Cardiac fibroblast (primary cell): ENCODE results near the gene LCN9.

Experiments used
- DNase-seq, 2 donors: peaks; one replicate each; pipeline versions ENCODE4 v3.0.0 to v3.0.0-alpha.2; 2010; ENCODE audit warnings: low read depth in 2 of 2
- H3K4me3 ChIP-seq, 2 donors: replicated peaks in 1 of 2; 1 replicate in 1 of 2; 2 replicates in 1 of 2; pipeline ENCODE4 v1.5.1; 2011; ENCODE audit warnings: low read depth in 2 of 2, low read length in 2 of 2, mild to moderate bottlenecking in 2 of 2, moderate library complexity in 1 of 2
- TF ChIP-seq, protein P1 (sequence below): IDR thresholded peaks from one replicate; pipeline ENCODE4 v1.5.1; 2011; ENCODE audit warnings: low read depth, mild to moderate bottlenecking, low read length, inconsistent platforms

Gene LCN9

DNA sequence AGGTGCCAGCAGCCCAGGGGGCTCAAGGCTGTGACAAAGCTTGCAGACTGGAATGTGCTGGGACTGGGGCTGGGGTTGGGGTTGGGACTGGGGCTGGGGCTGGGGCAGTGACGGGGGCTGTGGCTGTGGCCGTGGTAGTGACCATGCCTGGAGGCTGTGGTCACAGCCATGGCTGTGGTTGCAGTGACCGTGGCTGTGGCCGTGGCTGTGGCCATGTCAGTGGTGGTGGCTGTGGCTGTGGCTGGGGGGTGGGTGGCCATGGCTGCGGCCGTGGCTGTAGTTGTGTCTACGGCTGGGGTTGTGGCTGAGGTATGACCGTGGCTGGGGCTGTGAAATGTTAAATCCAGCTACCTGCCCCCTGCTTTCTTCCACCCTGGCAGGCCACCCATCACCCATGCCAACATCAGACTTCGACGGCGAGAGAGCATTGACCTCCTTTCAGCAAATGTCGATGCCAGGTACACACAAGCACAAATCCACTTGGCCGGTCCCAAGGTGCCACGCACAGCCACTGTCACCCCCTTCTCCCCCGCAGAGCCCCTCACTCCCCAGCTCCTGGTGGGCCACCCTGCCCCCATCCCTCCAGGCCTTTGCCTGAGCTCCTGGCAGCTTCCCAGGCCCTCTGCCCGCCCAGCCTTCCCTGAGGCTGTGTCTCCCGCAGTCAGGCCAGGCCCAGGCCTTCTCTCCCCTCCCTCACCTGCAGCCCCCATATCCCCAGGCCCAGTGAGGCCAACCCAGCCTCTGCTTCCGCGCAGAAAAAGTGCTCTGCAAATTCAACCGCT lies 15.3 kb downstream of the LCN9 start:
- TF ChIP-seq, protein P1, sequence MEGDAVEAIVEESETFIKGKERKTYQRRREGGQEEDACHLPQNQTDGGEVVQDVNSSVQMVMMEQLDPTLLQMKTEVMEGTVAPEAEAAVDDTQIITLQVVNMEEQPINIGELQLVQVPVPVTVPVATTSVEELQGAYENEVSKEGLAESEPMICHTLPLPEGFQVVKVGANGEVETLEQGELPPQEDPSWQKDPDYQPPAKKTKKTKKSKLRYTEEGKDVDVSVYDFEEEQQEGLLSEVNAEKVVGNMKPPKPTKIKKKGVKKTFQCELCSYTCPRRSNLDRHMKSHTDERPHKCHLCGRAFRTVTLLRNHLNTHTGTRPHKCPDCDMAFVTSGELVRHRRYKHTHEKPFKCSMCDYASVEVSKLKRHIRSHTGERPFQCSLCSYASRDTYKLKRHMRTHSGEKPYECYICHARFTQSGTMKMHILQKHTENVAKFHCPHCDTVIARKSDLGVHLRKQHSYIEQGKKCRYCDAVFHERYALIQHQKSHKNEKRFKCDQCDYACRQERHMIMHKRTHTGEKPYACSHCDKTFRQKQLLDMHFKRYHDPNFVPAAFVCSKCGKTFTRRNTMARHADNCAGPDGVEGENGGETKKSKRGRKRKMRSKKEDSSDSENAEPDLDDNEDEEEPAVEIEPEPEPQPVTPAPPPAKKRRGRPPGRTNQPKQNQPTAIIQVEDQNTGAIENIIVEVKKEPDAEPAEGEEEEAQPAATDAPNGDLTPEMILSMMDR = no peak

GRCh38 chr9:135680056-135680455 lies 16.9 kb downstream of the LCN9 start:
- no peak for DNase-seq
- H3K4me3 ChIP-seq = no peak overlapping the region
- TF ChIP-seq, protein P1 = no peak

More for the DNA sequence above, 15.3 kb downstream of the LCN9 start:
- DNase-seq = no peak
- H3K4me3 ChIP-seq = no peak overlapping the region

DNA sequence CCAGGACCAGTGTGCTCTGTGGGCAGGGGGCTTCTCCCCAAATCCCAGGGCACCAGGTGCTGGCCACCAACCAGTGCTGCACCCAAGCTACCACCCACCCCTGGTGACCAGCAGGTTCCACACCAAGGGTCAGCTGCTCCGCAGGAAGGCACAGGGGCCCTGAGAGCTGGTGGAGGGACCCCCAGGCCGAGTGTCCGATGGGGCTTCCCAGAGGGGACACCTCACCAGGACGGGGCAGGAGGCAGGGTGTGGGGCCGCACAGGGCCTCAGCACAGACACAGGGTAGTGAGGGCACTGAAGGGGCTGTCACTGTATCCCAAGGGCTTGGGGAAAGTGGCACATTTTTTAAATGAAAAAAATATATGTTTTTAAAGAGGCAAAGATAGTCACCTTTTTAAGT lies 18.1 kb downstream of the LCN9 start:
- no peak overlapping the region for H3K4me3 ChIP-seq

GRCh38 chr9:135683401-135684034 lies 20.4 kb downstream of the LCN9 start:
- TF ChIP-seq, protein P1 = no peak
- H3K4me3 ChIP-seq = no peak overlapping the region
- DNase-seq = no peak

More for the DNA sequence above, 18.1 kb downstream of the LCN9 start:
- TF ChIP-seq, protein P1 = no peak
- no peak for DNase-seq

DNA sequence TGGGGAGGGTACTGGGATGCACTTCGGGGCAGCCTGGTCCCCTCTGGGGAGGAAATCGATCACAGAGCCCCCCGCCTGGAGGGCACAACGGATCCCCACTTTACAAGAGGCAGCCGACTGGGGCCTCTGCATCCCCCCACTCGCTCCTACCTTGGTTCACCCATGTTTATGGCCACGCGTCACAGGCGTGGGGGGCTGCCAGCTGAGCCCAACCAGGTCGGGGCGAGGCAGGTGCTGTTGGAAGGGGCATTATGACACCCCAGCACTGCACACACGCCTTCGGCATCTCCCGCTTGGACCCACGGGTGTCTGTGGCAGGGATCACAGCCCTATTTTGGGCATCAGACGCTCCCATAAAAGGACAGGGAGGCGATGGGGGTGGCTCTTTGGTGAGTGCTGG lies 21.6 kb downstream of the LCN9 start:
- no peak overlapping the region for H3K4me3 ChIP-seq
- no peak for DNase-seq
- TF ChIP-seq, protein P1 = no peak

DNA sequence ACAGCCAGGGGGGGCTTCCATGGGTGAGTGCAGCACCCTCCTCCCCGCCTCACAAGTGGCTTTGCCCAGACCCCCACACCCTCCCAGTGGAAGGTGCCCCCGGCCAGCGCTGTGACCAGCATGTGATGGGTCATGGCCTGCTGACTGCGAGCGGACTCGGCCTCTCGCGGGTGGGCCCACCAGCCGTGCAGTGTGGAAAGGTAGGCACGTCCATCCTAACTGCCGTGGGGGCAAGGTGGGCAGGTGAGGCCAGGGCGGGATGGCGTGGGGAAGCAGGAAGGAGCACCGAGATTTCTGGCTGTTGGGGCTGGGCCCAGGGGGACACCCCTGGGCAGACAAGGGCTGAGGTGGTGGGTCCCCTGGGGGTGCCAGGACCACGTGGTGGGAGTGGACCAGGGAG lies 24.1 kb downstream of the LCN9 start:
- H3K4me3 ChIP-seq = no peak overlapping the region
- TF ChIP-seq, protein P1 = no peak
- no peak for DNase-seq

GRCh38 chr9:135689011-135689410 lies 25.9 kb downstream of the LCN9 start:
- TF ChIP-seq, protein P1 = no peak
- no peak overlapping the region for H3K4me3 ChIP-seq
- no peak for DNase-seq
